ENCODE results near the gene PDE11A. TPM values are rescaled to one million over a fixed set of nuclear protein-coding genes. Genes with fewer than 3 reads are reported as not detected.
"Not testable (repeated sequence)": the region's sequence is repeated elsewhere in the genome, so short reads cannot be mapped to it uniquely, and the experiment has no call there.

Gene PDE11A
- total RNA-seq, 1 donor from 2014 or later = 2.4 TPM

- no peak for ATAC-seq
- no peak for DNase-seq (ENCODE audit: low spot score)
- intact Hi-C loops (cut with DNase I) = no loop called here
Measured at GRCh38 chr2:177952151-177952550, 120.4 kb downstream of the PDE11A start.

DNA sequence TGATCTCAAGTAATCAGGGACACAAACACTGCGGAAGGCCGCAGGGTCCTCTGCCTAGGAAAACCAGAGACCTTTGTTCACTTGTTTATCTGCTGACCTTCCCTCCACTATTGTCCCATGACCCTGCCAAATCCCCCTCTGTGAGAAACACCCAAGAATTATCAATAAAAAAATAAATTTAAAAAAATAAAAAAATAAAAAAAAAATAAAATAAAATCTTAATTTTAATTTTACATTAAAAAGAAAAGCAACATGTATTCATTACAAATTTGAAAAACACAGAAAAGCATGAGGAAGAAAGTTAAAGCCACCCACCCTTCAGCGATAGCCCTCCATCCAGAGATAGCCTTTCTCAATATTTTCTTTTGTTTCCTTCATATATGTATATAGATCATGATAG, 125.0 kb downstream of the PDE11A start:
- ATAC-seq; intact Hi-C loops (cut with DNase I); DNase-seq (ENCODE audit: low spot score): not testable (repeated sequence)

- ATAC-seq; DNase-seq (ENCODE audit: low spot score); intact Hi-C loops (cut with DNase I): not testable (repeated sequence)
Measured at GRCh38 chr2:177944530-177944929, 128.0 kb downstream of the PDE11A start.

- ATAC-seq (no peak), DNase-seq (ENCODE audit: low spot score) (no peak)
- intact Hi-C loops (cut with DNase I) = no loop called here
Measured at GRCh38 chr2:177942731-177943130, 129.8 kb downstream of the PDE11A start.

DNA sequence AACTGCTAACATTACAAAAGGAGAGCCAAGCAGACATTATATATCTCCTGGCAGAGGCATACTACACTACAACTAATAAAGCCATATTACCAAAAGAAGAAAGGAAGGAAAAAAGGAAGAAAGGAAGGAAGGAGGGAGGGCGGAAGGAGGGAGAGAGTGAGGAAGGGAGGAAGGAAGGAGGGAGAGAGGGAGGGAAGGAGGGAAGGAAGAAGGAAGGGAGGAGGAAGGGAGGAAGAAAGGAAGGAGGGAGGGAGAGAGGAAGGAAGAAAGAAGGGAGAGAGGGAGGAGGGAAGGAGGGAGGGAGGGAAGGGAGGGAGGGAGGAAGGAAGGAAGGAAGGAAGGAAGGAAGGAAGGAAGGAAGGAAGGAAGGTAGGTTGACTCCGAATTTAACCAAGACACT, 133.4 kb downstream of the PDE11A start:
- no peak for DNase-seq (ENCODE audit: low spot score)
- intact Hi-C loops (cut with DNase I) = no loop called here
- no peak for ATAC-seq

- ATAC-seq (no peak), DNase-seq (ENCODE audit: low spot score) (no peak)
- intact Hi-C loops (cut with DNase I) = no loop called here
Measured at GRCh38 chr2:177930916-177931315, 141.7 kb downstream of the PDE11A start.

DNA sequence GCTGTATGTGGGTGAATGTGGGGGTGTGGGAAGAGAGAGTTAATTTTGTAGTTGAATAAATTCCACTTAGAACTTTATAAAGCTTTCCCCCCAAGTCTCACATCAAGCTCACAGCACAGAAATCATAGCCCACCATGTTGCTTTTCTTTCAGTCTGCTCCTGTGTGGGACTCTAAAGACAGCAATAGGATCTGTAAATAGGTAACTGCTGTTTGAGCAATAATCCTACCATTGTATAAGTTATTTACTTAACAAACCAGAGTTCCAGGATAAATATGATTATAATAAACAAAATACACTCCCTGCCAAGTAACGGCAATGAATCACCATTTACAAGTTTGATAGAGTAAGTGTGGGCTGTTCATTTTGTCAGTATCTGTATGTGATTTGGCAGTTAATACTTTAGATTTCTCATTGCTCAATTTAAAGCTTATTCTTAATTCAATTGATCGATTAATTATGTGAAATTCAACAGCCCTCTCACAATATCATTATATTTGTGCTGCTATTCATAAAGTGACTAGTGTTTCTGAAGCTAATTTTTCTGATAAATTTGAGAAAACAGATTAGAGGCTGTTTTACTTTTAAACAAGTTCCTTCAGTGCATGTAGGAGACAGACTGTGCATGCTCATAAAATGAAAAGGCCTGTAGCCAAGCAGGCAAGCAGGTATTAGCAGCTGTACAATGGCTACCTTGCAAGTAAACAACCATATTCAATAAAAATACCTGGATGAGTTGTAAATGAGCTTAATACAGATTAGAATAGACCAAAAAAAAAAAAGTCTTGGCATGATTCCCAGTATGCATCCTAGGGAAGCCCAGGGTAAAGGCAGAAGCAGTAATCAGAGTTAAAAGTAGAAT, 142.7 kb downstream of the PDE11A start:
- DNase-seq (ENCODE audit: low spot score) (no peak), ATAC-seq (no peak)
- intact Hi-C loops (cut with DNase I) = no loop called here

GRCh38 chr2:177923323-177923722, 149.3 kb downstream of the PDE11A start:
- no peak for ATAC-seq
- intact Hi-C loops (cut with DNase I) = no loop called here
- DNase-seq (ENCODE audit: low spot score) = no peak

DNA sequence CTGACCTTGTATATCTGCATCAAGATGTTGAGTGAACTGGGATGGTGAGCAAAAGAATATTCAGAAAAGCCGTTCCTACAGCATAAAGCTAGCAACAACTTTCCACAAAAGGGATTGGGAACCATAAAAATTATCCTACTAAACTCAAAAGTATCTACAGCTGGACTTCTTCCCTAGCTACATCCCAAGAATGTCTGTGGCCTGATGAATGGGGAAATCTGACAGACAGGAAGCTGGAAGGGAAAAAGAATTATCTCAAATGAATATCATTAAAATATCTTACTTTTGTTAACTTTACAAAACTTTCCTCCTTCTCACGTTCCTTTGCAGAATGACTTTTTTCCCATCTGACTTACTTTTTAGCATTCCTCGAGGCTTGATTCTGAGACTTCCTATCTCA, 150.9 kb downstream of the PDE11A start:
- ATAC-seq (no peak), DNase-seq (ENCODE audit: low spot score) (no peak)
- intact Hi-C loops (cut with DNase I) = no loop called here

- intact Hi-C loops (cut with DNase I) = no loop called here
- ATAC-seq (no peak), DNase-seq (ENCODE audit: low spot score) (no peak)
Measured at GRCh38 chr2:177917169-177917568, 155.4 kb downstream of the PDE11A start.

DNA sequence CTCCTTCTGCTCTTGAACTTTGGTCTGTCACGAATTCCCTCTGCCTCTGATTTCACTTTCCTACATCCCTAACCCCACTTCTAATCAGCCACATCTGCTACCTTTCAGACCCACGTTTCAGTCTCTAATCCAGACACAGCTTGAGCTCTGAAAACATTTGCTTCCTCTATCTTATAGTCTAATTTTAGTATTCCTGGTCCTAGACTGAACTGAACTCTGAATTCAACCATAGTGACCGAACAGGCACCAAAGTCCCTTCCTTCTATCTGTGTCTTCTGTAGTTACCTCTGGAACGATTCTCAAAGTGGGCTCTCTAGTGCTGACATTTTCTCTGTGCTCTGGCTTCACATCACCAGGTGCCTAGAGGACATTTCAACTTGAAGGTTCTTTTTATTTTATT, 156.2 kb downstream of the PDE11A start:
- no peak for ATAC-seq
- no peak for DNase-seq (ENCODE audit: low spot score)
- intact Hi-C loops (cut with DNase I) = no loop called here

GRCh38 chr2:177914247-177914646, 158.3 kb downstream of the PDE11A start:
- intact Hi-C loops (cut with DNase I) = no loop called here
- no peak for DNase-seq (ENCODE audit: low spot score)
- ATAC-seq = no peak

- ATAC-seq = no peak
- intact Hi-C loops (cut with DNase I) = no loop called here
- DNase-seq (ENCODE audit: low spot score) = no peak
Measured at GRCh38 chr2:177909962-177910361, 162.6 kb downstream of the PDE11A start.

DNA sequence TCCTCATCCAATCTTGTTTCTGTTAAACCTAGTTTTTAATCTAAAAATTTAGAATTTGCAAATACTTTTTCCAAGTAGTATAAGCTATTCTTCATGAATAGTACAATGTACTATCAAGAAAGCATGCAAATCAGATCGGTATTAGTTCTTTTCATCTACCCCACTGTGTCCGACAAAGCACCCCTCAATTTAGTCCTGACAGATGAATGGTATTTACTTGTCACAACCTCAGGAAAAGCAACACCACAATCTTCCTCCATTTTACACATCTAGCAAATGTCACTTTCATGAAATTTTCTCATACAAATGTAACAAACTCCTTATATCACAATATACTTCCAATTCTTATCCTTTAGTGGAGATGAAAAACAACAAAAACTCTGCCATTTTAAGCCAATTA, 163.8 kb downstream of the PDE11A start:
- no peak for ATAC-seq

DNA sequence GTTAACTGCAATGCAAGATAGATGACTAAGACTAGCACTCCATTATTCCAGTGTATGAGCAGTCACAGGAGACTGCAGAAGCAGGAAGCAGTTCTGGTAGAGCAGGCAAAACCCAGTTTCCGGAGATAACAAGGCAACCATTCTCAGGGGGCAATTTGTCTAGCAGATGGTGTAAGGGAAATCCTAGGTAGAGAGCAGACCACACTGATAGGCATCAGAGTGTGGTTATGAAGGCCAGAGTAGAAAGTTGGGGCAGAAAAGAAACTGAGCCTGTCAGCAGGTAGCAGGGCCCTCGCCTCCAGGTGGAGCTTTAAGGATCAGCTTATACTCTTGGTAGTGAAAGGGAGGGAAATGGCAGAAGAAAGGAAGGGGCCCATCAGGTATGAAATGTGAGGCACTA, 164.4 kb downstream of the PDE11A start:
- intact Hi-C loops (cut with DNase I) = no loop called here
- no peak for ATAC-seq

More for the DNA sequence above, 163.8 kb downstream of the PDE11A start:
- intact Hi-C loops (cut with DNase I) = no loop called here
- DNase-seq (ENCODE audit: low spot score) = no peak

DNA sequence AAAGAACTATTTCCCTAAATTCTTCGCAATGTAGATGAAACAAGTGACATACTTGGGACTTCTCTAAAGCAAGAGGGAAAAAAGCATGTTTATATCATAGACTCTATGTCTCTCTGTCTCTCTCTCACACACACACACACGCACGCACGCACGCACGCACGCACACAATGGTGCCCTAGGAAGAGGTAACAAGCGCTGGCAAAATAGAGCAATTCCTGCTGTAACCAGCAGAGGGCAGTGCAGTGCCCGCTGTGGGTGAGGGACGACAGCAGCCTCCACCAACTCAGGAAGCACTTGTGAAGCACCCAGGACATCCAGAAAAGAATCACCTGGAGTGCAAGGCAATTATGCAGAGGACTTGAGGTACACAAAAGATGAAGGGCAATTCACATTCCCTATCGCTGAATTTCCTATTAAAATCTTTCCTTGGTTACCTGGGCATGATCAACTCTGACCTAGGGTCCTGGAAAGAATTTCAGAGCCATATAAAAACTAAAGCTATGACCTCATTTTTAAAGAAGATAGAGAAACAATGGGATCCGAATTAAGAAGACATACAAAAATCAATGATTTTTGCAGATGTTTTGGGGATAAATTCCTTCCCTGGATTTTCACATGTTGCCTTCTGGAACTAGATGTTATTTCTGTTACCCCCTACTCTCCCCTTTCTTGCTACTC, 166.4 kb downstream of the PDE11A start:
- ATAC-seq (peak; percentile 57), DNase-seq (ENCODE audit: low spot score) (no peak)
- intact Hi-C loops (cut with DNase I) = no loop called here

More for the DNA sequence above, 164.4 kb downstream of the PDE11A start:
- no peak for DNase-seq (ENCODE audit: low spot score)

DNA sequence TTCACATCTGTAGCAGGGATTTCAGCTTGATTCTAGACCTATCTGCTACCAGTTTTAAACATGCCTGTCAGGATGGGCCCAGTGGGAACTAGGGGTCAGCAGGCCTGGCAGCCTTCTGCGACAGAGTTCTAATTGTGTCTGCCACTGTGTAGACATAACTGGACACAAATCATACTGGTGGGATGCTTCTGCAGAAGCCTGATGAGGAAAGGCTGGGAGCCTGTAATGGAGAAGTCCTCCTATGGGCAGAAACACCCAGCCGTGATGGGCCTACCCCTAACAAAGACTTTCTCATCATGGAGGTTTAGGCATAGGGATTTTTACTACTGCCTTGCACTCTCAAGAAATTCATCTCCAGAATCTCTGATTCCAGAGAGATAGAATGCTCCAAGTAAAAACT, 166.9 kb downstream of the PDE11A start:
- intact Hi-C loops (cut with DNase I) = no loop called here
- ATAC-seq (no peak), DNase-seq (ENCODE audit: low spot score) (no peak)

GRCh38 chr2:177902395-177903163, 170.0 kb downstream of the PDE11A start:
- DNase-seq (ENCODE audit: low spot score) = no peak
- peak; percentile 70 for ATAC-seq
- intact Hi-C loops (cut with DNase I) = no loop called here

GRCh38 chr2:177900082-177900481, 172.5 kb downstream of the PDE11A start:
- intact Hi-C loops (cut with DNase I) = no loop called here
- ATAC-seq (no peak), DNase-seq (ENCODE audit: low spot score) (no peak)

GRCh38 chr2:177897278-177897677, 175.3 kb downstream of the PDE11A start:
- intact Hi-C loops (cut with DNase I) = no loop called here
- DNase-seq (ENCODE audit: low spot score) (no peak), ATAC-seq (no peak)

Measured in sciatic nerve (tissue), 2 donors.